ENCODE data around the gene SLC17A2.

The SLC17A2 gene

GRCh38 chr6:25918083-25918683 is 12.3 kb downstream of the SLC17A2 start:
- no peak for DNase-seq

GRCh38 chr6:25916789-25917490 is 13.6 kb downstream of the SLC17A2 start:
- no peak for DNase-seq

GRCh38 chr6:25916330-25916729 is 14.2 kb downstream of the SLC17A2 start:
- no peak for DNase-seq

GRCh38 chr6:25913741-25914140 is 16.8 kb downstream of the SLC17A2 start:
- no peak for DNase-seq

GRCh38 chr6:25911351-25911750 is 19.1 kb downstream of the SLC17A2 start:
- DNase-seq = no peak

- DNase-seq = no peak
Observed at GRCh38 chr6:25907475-25908014, 22.9 kb downstream of the SLC17A2 start.

GRCh38 chr6:25903467-25904099 is 26.9 kb downstream of the SLC17A2 start:
- no peak for DNase-seq

GRCh38 chr6:25902071-25902470 is 28.4 kb downstream of the SLC17A2 start:
- no peak for DNase-seq

GRCh38 chr6:25900843-25901242 is 29.6 kb downstream of the SLC17A2 start:
- no peak for DNase-seq

GRCh38 chr6:25899580-25900408 is 30.7 kb downstream of the SLC17A2 start:
- DNase-seq = no peak

GRCh38 chr6:25899123-25899522 is 31.4 kb downstream of the SLC17A2 start:
- DNase-seq = no peak

- no peak for DNase-seq
Observed at GRCh38 chr6:25898289-25898977, 32.1 kb downstream of the SLC17A2 start.

GRCh38 chr6:25896252-25896651 is 34.2 kb downstream of the SLC17A2 start:
- no peak for DNase-seq

- DNase-seq = no peak
Observed at GRCh38 chr6:25895771-25896170, 34.7 kb downstream of the SLC17A2 start.

- no peak for DNase-seq
Observed at GRCh38 chr6:25893778-25894177, 36.7 kb downstream of the SLC17A2 start.

GRCh38 chr6:25892877-25893276 is 37.6 kb downstream of the SLC17A2 start:
- no peak for DNase-seq

- DNase-seq = no peak
Observed at GRCh38 chr6:25889877-25890853, 40.3 kb downstream of the SLC17A2 start.

- no peak for DNase-seq
Observed at GRCh38 chr6:25888626-25889025, 41.9 kb downstream of the SLC17A2 start.

- no peak for DNase-seq
Observed at GRCh38 chr6:25886066-25886465, 44.4 kb downstream of the SLC17A2 start.

GRCh38 chr6:25883991-25884390 is 46.5 kb downstream of the SLC17A2 start:
- DNase-seq = no peak

- DNase-seq = no peak
Observed at GRCh38 chr6:25883536-25883935, 47.0 kb downstream of the SLC17A2 start.
